GM13977 (cell line): Measurements from ENCODE around the gene TTBK1.

Experiments
- DNase-seq: peaks from one replicate; pipeline ENCODE4 v3.0.0; 2012; ENCODE audit warnings: low spot score
- CTCF ChIP-seq: IDR thresholded peaks from 2 replicates; pipeline ENCODE4 v1.5.1; 2012; ENCODE audit warnings: mild to moderate bottlenecking, control low read depth; ENCODE audit not compliant: insufficient read depth; ENCODE audit errors: extremely low read depth, missing control alignments
- in situ Hi-C: fragments of 300-500 bp; cut with MboI; formaldehyde crosslinking; loops from one replicate; pipeline ENCODE4 v1.12.0; 2022; ENCODE audit warnings: low sequenced_read_pairs, low pct_unique_long_range_greater_than_20kb, mixed read lengths, inconsistent platforms; ENCODE audit not compliant: unreplicated experiment

Gene TTBK1

GRCh38 chr6:43262780-43263313 is 19.6 kb downstream of the TTBK1 start:
- in situ Hi-C loops, result no loop called here
- no peak for TF ChIP-seq CTCF

GRCh38 chr6:43263314-43264178 is 20.3 kb downstream of the TTBK1 start:
- DNase-seq, result peak; percentile 97
- peak; percentile 94 for TF ChIP-seq CTCF
- in situ Hi-C loops, result no loop called here

More at GRCh38 chr6:43262780-43263313, 19.6 kb downstream of the TTBK1 start:
- no peak for DNase-seq

- in situ Hi-C loops, result no loop called here
- TF ChIP-seq CTCF, result no peak
- DNase-seq, result no peak
These were observed 21.4 kb downstream of the TTBK1 start for GRCh38 chr6:43264599-43265145.

- no peak for TF ChIP-seq CTCF
- no peak for DNase-seq
- in situ Hi-C loops, result no loop called here
These were observed 22.3 kb downstream of the TTBK1 start for GRCh38 chr6:43265564-43265963.

GRCh38 chr6:43267619-43268354 is 24.5 kb downstream of the TTBK1 start:
- TF ChIP-seq CTCF, result no peak

GRCh38 chr6:43268355-43268700 is 25.0 kb downstream of the TTBK1 start:
- DNase-seq, result no peak
- TF ChIP-seq CTCF, result no peak
- in situ Hi-C loops, result no loop called here

More at GRCh38 chr6:43267619-43268354, 24.5 kb downstream of the TTBK1 start:
- no peak for DNase-seq
- in situ Hi-C loops, result no loop called here
